HG03108 (cell line): Measurements from ENCODE around the gene NPAS3.
"Not testable (repeated sequence)": the region's sequence is repeated elsewhere in the genome, so short reads cannot be mapped to it uniquely, and the experiment has no call there.

ENCODE experiments used
- ATAC-seq: cut with Tn5 transposase; IDR thresholded peaks from one replicate; pipeline ENCODE4 v1.9.1; 2021; ENCODE audit warnings: moderate library complexity; ENCODE audit not compliant: unreplicated experiment

The NPAS3 gene

GRCh38 chr14:33065634-33066033 lies 127.0 kb downstream of the NPAS3 start:
- ATAC-seq, result no peak

DNA sequence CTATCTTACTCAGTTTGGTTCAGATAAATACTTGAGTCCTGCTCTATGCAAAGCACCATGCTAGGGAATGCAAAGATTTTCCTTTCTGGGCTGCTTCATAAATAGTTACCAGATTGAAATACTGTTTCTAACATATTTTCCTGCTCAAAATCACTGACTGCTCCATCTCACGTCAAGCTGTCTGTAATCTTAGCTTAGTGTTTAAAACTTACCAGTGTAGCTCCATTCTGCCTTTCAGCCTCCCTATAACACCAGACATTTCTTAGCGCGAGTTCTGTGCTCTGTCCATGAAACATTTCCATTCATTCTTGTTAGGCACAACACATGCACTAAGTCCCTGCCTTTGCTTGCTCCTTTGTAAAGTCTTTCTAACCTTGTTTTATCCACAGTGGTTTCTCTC lies 129.4 kb downstream of the NPAS3 start:
- no peak for ATAC-seq

DNA sequence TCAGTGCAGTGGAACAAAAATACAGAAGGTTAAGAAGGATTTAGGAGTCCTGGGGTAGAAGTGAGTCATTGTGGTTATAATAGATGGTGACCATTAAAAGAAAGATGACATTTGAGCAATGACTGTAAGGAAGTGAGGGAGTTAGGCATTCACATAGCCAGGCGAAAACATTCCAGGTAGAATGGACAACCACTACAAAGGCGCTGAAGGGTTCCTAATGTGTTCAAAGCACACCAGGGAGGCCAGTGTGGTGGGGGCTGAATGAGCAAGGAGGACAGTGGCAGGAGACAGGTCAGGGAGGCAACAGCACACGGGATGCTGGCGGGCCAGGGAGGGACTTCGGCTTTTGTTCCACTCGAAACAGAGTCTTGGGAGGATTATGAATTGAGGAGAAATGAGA lies 129.9 kb downstream of the NPAS3 start:
- no peak for ATAC-seq

- no peak for ATAC-seq
Measured at GRCh38 chr14:33070475-33070874, 131.8 kb downstream of the NPAS3 start.

GRCh38 chr14:33073023-33073422 lies 134.3 kb downstream of the NPAS3 start:
- no peak for ATAC-seq

DNA sequence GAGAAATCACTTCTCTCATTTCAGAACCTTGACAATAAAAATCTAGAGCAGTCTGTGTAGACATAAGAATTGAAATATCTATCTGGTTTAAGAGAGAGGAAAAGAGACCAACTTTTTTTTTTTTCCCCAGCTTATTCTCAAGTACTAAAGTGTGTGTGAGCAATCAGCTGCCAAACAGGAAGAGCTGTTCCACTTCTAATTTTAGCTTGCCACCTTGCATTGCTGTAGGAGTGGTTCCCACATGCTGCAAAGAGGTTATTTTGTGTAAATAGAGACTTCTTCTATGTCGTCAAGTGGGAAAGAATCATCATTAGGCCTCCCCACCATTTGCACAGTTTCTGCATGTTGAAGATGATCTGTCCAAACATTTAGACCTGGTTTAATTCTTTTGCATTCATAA lies 142.6 kb downstream of the NPAS3 start:
- no peak for ATAC-seq

GRCh38 chr14:33085799-33086198 lies 147.1 kb downstream of the NPAS3 start:
- no peak for ATAC-seq

DNA sequence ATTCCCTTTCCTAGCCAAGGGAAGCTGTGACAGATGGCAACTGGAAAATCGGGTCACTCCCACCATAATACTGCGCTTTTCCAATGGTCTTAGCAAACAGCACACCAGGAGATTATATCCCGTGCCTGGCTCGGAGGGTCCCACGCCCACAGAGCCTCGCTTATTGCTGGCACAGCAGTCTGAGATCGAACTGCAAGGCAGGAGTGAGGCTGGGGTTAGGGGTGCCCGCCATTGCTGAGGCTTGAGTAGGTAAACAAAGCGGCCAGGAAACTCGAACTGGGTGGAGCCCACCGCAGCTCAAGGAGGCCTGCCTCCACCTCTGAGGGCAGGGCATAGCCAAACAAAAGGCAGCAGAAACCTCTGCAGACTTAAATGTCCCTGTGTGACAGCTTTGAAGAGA lies 149.6 kb downstream of the NPAS3 start:
- not testable (repeated sequence) for ATAC-seq

DNA sequence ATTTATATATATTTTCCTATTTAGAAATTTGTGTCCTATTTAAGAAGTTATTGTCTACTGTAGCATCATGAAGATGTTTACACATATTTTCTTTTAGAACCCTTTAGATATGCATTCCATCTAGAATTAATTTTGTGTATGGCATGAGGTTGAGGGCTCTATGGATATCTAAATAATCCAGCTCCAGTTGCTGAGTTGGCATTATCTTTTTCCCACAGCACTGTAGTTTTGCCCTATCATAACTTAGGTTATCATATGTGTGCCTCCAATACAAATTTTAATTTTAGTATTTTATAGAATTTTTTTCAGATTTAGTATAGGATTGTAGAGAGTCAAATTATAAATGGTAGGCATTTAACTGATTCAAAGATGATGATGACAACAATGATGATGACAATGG lies 159.3 kb downstream of the NPAS3 start:
- no peak for ATAC-seq

GRCh38 chr14:33103489-33103888 lies 164.8 kb downstream of the NPAS3 start:
- no peak for ATAC-seq

- no peak for ATAC-seq
Measured at GRCh38 chr14:33103966-33104365, 165.3 kb downstream of the NPAS3 start.

- ATAC-seq, result no peak
Measured at GRCh38 chr14:33110737-33111443, 172.2 kb downstream of the NPAS3 start.

- ATAC-seq, result no peak
Measured at GRCh38 chr14:33114331-33114730, 175.7 kb downstream of the NPAS3 start.

GRCh38 chr14:33118668-33119067 lies 180.0 kb downstream of the NPAS3 start:
- ATAC-seq, result no peak

DNA sequence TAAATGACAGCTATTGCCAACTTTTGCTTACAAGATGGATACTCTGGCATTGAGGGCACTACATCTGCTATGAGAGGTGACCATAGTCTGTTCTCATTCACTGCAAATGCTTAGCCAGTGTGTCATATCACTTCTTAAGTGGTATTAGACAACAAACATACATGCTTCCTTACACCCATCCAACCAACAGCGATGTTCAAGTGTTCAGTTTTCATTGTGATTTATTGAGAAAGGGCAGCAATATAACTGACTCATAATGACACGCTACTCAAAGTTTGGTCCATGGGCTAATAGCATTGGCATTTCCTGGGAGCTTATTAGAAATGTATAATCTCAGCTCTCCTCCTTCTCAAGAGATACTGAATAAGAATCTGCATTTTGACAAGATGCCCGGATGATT lies 181.7 kb downstream of the NPAS3 start:
- ATAC-seq, result no peak

- no peak for ATAC-seq
Measured at GRCh38 chr14:33120966-33121365, 182.3 kb downstream of the NPAS3 start.

DNA sequence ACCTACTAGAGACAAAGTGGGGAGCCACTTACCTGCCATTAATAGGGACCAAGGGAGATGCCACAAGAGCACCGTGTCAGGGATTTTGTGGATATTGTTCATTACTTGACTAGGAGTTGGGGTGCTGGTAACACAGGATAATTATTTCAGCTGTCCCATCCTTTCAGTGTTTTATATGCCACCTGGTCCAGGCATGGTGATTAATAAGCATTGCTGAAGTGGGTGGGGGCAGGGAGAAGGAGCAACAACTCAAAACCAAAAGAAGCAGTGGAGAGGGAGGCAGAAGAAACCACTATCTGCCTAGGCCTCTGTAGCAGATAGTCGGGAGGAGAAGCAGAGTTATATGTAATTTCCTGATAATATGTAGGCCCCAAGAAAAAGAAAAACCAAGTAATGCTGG lies 184.6 kb downstream of the NPAS3 start:
- no peak for ATAC-seq

DNA sequence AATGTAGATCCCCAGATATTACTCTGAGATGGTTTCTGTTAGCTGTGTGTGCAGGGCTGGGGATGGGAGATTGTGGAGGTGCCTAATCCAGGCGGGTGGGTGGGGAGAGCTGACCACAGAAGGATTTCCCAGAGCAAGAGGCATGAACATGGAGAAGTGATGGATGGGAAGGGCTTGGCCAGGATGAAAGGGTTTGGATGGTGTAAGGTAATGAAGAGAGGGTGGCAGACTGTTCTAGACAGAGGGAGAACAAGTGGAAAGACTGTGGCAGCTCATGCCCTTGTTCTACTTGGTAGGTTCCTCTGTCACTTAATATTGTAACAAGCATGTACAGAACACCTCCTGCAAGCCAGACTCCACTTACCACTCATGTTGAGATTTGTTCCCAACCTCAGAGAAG lies 187.8 kb downstream of the NPAS3 start:
- no peak for ATAC-seq

DNA sequence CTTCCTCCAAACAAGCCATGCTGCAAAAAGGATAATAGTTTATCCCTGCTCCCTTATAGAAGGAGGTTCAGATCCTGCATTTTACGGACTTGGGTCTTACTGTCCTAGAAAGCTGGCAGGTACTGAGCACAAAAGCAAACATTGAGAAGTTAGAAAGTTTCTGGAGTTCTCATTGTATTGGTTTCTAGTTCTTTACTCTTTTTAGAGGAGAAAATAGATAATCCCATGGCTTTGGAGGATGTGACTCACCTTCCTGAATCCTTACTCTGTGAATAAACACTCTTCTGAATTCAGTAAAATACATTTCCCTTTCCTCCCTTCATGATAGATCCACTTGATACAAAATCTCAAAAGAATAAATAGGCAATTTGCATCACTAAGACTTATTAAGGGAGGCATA lies 188.9 kb downstream of the NPAS3 start:
- ATAC-seq, result no peak

DNA sequence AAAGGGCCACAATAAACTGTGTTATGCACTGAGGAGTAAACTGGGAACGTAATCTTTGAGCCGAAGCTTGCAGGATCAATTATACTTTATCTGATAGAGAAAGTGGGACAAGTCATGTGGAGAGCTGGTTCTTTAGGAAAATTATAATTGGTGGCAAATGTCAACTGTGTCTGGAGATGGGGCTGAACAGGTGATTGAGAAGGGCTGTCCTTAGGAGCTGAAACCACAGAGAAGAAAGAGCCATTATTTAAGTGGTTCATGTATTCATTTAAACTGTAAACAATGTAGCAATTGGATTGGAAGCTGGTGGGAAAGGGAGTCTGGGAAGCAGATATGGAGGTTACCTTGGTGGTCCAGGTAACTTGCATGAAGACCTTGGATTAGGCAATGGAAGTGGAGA lies 193.1 kb downstream of the NPAS3 start:
- no peak for ATAC-seq

DNA sequence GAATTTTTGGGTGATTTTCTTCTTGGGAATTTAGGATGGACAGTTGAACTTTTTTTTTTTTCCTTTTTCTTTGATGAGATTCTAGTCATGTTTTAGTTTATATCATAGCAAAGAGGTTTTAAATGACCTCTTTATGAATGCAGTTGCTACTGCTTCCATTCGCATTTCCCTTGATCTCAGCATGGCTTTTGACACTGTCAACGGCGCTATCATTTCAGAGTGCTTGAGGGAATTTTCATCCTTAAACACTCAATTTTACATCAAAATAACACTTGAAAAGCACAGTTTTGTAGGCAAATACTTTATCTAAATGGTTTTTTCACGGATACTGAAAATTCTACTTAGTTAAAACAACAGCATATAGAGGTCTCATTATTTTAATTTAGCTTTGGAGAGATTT lies 195.5 kb downstream of the NPAS3 start:
- ATAC-seq, result no peak

DNA sequence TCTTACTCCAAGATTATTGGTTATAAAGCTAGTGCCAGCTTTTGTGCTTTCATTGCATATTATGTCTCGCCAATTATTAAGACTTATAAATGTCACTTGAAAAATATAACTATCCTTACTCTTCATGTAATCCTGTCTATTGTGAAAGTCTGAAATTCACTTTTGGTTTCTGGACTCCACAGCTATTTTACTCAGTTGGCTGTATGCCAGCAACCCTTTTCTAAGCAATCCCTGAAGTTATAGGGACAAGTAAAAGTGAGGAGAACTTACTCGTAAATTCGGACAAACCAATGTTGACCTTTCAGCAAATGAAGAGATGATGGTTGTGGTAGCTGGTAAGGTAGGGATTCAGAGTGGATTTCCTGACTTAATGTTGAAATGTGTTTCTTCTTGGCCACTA lies 196.3 kb downstream of the NPAS3 start:
- no peak for ATAC-seq

GRCh38 chr14:33150666-33151428 lies 212.2 kb downstream of the NPAS3 start:
- no peak for ATAC-seq
